GM21737 (cell line): ENCODE data around the gene RPS27L.
"Not testable (repeated sequence)": the region's sequence is repeated elsewhere in the genome, so short reads cannot be mapped to it uniquely, and the experiment has no call there.

Source experiments
- ATAC-seq: cut with Tn5 transposase; IDR thresholded peaks from one replicate; pipeline ENCODE4 v1.9.1; 2021; ENCODE audit warnings: mild to moderate bottlenecking, moderate library complexity; ENCODE audit not compliant: unreplicated experiment

RPS27L gene

DNA sequence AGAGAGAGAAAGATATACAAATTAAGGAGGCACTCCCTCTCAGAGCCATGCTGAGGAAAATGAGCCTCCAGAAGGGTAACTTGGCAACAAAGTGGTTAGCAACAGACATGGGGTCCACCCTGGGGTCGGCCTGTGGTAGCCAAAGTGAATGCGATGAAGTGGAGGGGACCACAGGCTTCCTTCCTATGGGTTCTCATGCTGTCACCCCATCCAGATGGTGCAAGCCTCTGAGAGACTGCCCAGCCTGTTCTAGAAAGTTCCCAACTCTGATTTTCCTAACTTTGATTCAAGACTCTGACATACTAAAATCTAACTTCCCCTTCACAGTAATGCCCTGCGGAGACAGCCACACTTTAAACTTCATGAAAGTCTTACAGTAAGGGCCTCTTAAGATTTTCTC, 53.9 kb downstream of the RPS27L start:
- ATAC-seq = no peak

DNA sequence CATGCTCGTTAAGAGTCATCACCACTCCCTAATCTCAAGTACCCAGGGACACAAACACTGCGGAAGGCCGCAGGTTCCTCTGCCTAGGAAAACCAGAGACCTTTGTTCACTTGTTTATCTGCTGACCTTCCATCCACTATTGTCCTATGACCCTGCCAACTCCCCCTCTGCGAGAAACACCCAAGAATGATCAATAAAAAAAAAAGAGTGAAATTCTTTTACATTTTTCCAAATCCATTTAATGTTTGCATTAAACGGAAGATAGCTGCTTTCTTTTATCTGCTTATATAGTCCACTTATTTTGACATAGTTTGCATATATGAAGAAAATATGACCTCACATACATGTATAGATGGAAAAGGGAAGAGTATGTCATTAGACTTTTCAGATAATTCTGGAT, 57.7 kb downstream of the RPS27L start:
- ATAC-seq = not testable (repeated sequence)

DNA sequence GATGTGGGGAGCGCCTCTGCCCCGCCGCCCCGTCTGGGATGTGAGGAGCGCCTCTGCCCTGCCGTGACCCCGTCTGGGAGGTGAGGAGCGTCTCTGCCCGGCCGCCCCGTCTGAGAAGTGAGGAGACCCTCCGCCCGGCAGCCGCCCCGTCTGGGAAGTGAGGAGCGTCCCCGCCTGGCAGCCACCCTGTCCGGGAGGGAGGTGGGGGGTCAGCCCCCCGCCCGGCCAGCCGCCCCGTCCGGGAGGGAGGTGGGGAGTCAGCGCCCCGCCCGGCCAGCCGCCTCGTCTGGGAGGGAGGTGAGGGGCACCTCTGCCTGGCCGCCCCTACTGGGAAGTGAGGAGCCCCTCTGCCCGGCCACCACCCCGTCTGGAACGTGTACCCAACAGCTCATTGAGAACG, 58.4 kb downstream of the RPS27L start:
- not testable (repeated sequence) for ATAC-seq
